ENCODE measurements around the gene SMAD3. TPM values are rescaled to one million over a fixed set of nuclear protein-coding genes. Genes with fewer than 3 reads are reported as not detected.

The SMAD3 gene
- total RNA-seq, 1 experiment from 2014 or later = 89.2 TPM

- TF ChIP-seq CTCF (IDR thresholded peaks at IDR 0.05 in 2 of 3, conservative IDR thresholded peaks at IDR 0.05 in 1 of 3; ENCODE audit: borderline replicate concordance in 1 of 3, insufficient read depth in 1 of 3, low read depth in 2 of 3, low read length in 2 of 3) (no peak), SRF (IDR thresholded peaks at IDR 0.05; ENCODE audit: low read depth) (no peak), MAX (IDR thresholded peaks at IDR 0.05) (no peak), RAD21 (IDR thresholded peaks at IDR 0.05; ENCODE audit: low read depth) (no peak), ELF1 (IDR thresholded peaks at IDR 0.05; ENCODE audit: borderline replicate concordance, low read depth) (no peak), EZH2phosphoT487 (IDR thresholded peaks at IDR 0.05; ENCODE audit: borderline replicate concordance) (no peak), ZNF274 (IDR thresholded peaks at IDR 0.05; ENCODE audit: low read depth, low read length) (no peak), POLR2A (IDR thresholded peaks at IDR 0.05; ENCODE audit: borderline replicate concordance, extremely low read depth, insufficient read depth, insufficient read length) (no peak), YY1 (IDR thresholded peaks at IDR 0.05; ENCODE audit: extremely low read depth, insufficient replicate concordance, low read depth, low read length) (no peak)
Observed at GRCh38 chr15:67157521-67158252, 92.3 kb downstream of the SMAD3 start (continued).

GRCh38 chr15:67158367-67158766, 93.0 kb downstream of the SMAD3 start:
- DNase-seq (ENCODE audit: low read depth, low spot score) = no peak
- no TSS peak for BruUV-seq (replicated peaks)
- ATAC-seq = no peak

More at GRCh38 chr15:67158367-67158766, 93.0 kb downstream of the SMAD3 start:
- Histone ChIP-seq H2AFZ (ENCODE audit: low read depth, low read length, poor library complexity, severe bottlenecking) (no peak overlapping the region), H3K9ac (ENCODE audit: low read length) (no peak overlapping the region), H3K79me2 (ENCODE audit: insufficient read depth, low read length) (peaks cover 95% of the 10 kb centered on the region), H4K20me1 (ENCODE audit: insufficient read depth) (no peaks in the 10 kb centered on the region), H3K4me2 (ENCODE audit: low read length) (no peak overlapping the region), H3K36me3 (ENCODE audit: control insufficient read depth in 1 of 2, insufficient read depth in 2 of 2, low read length in 2 of 2) (peaks cover 0 to 30% of the 10 kb centered on the region in 2 experiments; a peak in 2 of 4 replicates), H3K9me3 (ENCODE audit: control insufficient read depth in 1 of 2, insufficient read depth in 1 of 2, low read depth in 1 of 2, low read length in 2 of 2) (peaks cover 0 to 7% of the 10 kb centered on the region in 2 experiments; a peak in 1 of 4 replicates), H3K4me3 (replicated peaks in 1 of 2; ENCODE audit: low read depth in 1 of 2, low read length in 2 of 2) (no peak overlapping the region), H3K27me3 (ENCODE audit: insufficient read depth, low read length) (no peaks in the 10 kb centered on the region), H3K9me2 (ENCODE audit: insufficient read depth) (no peaks in the 10 kb centered on the region), H3K4me1 (ENCODE audit: control insufficient read depth in 1 of 2, insufficient read depth in 2 of 2, low read length in 2 of 2) (peaks cover 9 to 82% of the 10 kb centered on the region in 2 experiments), H3K27ac (ENCODE audit: low read depth, low read length) (no peak overlapping the region)
- intact Hi-C loops (cut with micrococcal nuclease) = no loop called here
- RAD21 ChIA-PET (ENCODE audit: low non-redundant PET in 1 of 2, low total read pairs in 2 of 2, uncharacterized antibody in 2 of 2, unreplicated experiment in 2 of 2) = no interaction called here
- CTCF ChIA-PET = no interaction called here
- TF ChIP-seq CTCF (IDR thresholded peaks at IDR 0.05 in 2 of 3, conservative IDR thresholded peaks at IDR 0.05 in 1 of 3; ENCODE audit: borderline replicate concordance in 1 of 3, insufficient read depth in 1 of 3, low read depth in 2 of 3, low read length in 2 of 3) (no peak), MAX (IDR thresholded peaks at IDR 0.05) (no peak), POLR2A (IDR thresholded peaks at IDR 0.05; ENCODE audit: borderline replicate concordance, extremely low read depth, insufficient read depth, insufficient read length) (no peak), JUND (IDR thresholded peaks at IDR 0.05) (no peak), POLR2AphosphoS5 (IDR thresholded peaks at IDR 0.05; ENCODE audit: low read depth, low read length) (no peak), REST (IDR thresholded peaks at IDR 0.05; ENCODE audit: low read depth) (no peak), EZH2 (IDR thresholded peaks at IDR 0.05) (no peak)
- POLR2A ChIA-PET = no interaction called here
